OCI-LY3 (cell line): Measurements from ENCODE around the gene TRIM67.

Experiments
- H2AFZ ChIP-seq: fragments of 200-600, 300-600 bp; shearing (Covaris generic); 2 replicates; pipeline ENCODE4 v1.6.0; 2014; ENCODE audit warnings: antibody characterized with exemption, low read depth, low read length
- H3K27ac ChIP-seq: fragments of 200-600, 300-600 bp; sonication (generic); 2 replicates; pipeline ENCODE4 v1.5.1; 2014; ENCODE audit warnings: mild to moderate bottlenecking, low read length, moderate library complexity, mixed read lengths
- H3K27me3 ChIP-seq: fragments of 200-600, 300-600 bp; sonication (generic); 2 replicates; pipeline ENCODE4 v1.6.1; 2014; ENCODE audit warnings: low read depth, low read length, mixed read lengths
- H3K36me3 ChIP-seq: fragments of 200-600, 300-600 bp; sonication (generic); replicated peaks from 2 replicates; pipeline ENCODE3; 2014; ENCODE audit warnings: low read depth, low read length, mixed read lengths
- H3K4me1 ChIP-seq: fragments of 300-600, 200-600 bp; sonication (generic); 2 replicates; pipeline ENCODE4 v1.6.1; 2014; ENCODE audit warnings: low read length, mixed read lengths
- H3K4me2 ChIP-seq: fragments of 200-600, 300-600 bp; sonication (generic); 2 replicates; pipeline ENCODE4 v1.6.1; 2014; ENCODE audit warnings: low read length, mixed read lengths
- H3K4me3 ChIP-seq: fragments of 300-600, 200-600 bp; sonication (generic); 2 replicates; pipeline ENCODE4 v1.5.1; 2014; ENCODE audit warnings: antibody characterized with exemption, mild to moderate bottlenecking, low read length, moderate library complexity
- H3K79me2 ChIP-seq: fragments of 300-600, 200-600 bp; shearing (Covaris generic); 2 replicates; pipeline ENCODE4 v1.6.1; 2014; ENCODE audit warnings: mild to moderate bottlenecking, low read length, mixed read lengths
- H3K9ac ChIP-seq: fragments of 300-600, 200-600 bp; shearing (Covaris generic); 2 replicates; pipeline ENCODE4 v1.6.0; 2014; ENCODE audit warnings: mild to moderate bottlenecking, low read length, moderate library complexity
- H3K9me3 ChIP-seq: fragments of 200-600, 300-600 bp; shearing (Covaris generic); 2 replicates; pipeline ENCODE4 v1.6.1; 2014; ENCODE audit warnings: low read length, mixed read lengths; ENCODE audit not compliant: insufficient read depth
- H4K20me1 ChIP-seq: fragments of 200-600, 300-600 bp; sonication (generic); 2 replicates; pipeline ENCODE4 v1.6.1; 2016; ENCODE audit warnings: low read length, mixed read lengths; ENCODE audit not compliant: insufficient read depth
- EZH2phosphoT487 ChIP-seq: fragments of 200-600 bp; shearing (Covaris generic); IDR thresholded peaks from 2 replicates; pipeline ENCODE4 v1.6.1; 2018; ENCODE audit warnings: antibody characterized with exemption, mixed run types, low read depth
- TF ChIP-seq, protein P1 (sequence below): fragments of 200-600, 300-600 bp; sonication (generic); IDR thresholded peaks from 2 replicates; pipeline ENCODE4 v1.5.1; 2014; ENCODE audit warnings: antibody characterized with exemption, low read length, low read depth

Gene TRIM67

DNA sequence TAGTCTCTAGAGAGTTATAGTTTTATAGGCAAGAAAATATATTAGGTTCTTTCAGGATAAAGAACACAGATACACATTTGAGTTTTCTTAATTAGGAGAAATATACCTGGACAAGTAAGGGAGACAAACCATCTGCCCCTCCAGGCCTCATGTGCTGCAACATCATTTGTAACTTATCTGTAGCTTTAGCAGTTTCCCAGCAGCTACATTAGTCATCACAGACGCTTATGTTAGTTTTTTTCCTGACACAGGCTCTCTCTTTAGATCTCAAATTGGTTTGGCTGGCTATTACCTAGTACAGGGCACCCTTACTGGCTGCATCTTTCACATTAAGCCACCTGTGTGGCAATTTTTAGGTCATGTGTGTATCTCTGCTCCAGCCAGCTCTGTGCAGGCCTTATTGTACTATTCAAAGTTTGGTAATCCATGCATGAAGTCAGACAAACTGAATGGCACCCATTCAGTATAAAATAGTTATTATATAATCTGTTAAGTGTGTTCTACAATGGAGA lies 105.0 kb downstream of the TRIM67 start:
- TF ChIP-seq EZH2phosphoT487 = no peak
- TF ChIP-seq, protein P1, sequence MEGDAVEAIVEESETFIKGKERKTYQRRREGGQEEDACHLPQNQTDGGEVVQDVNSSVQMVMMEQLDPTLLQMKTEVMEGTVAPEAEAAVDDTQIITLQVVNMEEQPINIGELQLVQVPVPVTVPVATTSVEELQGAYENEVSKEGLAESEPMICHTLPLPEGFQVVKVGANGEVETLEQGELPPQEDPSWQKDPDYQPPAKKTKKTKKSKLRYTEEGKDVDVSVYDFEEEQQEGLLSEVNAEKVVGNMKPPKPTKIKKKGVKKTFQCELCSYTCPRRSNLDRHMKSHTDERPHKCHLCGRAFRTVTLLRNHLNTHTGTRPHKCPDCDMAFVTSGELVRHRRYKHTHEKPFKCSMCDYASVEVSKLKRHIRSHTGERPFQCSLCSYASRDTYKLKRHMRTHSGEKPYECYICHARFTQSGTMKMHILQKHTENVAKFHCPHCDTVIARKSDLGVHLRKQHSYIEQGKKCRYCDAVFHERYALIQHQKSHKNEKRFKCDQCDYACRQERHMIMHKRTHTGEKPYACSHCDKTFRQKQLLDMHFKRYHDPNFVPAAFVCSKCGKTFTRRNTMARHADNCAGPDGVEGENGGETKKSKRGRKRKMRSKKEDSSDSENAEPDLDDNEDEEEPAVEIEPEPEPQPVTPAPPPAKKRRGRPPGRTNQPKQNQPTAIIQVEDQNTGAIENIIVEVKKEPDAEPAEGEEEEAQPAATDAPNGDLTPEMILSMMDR = no peak
- no peaks in the 10 kb centered on the region for H3K27me3 ChIP-seq
- H3K9me3 ChIP-seq = no peaks in the 10 kb centered on the region
- peaks cover 4% of the 10 kb centered on the region for H3K4me1 ChIP-seq
- H3K4me2 ChIP-seq = no peak overlapping the region
- no peak overlapping the region for H3K9ac ChIP-seq
- H4K20me1 ChIP-seq = no peaks in the 10 kb centered on the region
- H3K27ac ChIP-seq = no peak overlapping the region
- no peak overlapping the region for H2AFZ ChIP-seq
- no peak overlapping the region for H3K4me3 ChIP-seq
- H3K36me3 ChIP-seq = peaks cover 74% of the 10 kb centered on the region
- no peaks in the 10 kb centered on the region for H3K79me2 ChIP-seq
